Activated naive CD8-positive, alpha-beta T cell treated with anti-CD3 and anti-CD28 coated beads for 36 hours (primary cell): ENCODE measurements around the gene POLR3H. TPM values are rescaled to one million over a fixed set of nuclear protein-coding genes. Genes with fewer than 3 reads are reported as not detected.

ENCODE experiments used
- DNase-seq: peaks from one replicate; pipeline ENCODE4 v3.0.0; 2021
- H3K27ac Mint-ChIP-seq: one replicate; pipeline ENCODE4 v1.8.0; 2022; ENCODE audit warnings: mild to moderate bottlenecking, moderate library complexity, mixed read lengths
- H3K27me3 Mint-ChIP-seq: one replicate; pipeline ENCODE4 v1.8.0; 2022; ENCODE audit warnings: mild to moderate bottlenecking, mixed read lengths
- H3K36me3 Mint-ChIP-seq: one replicate; pipeline ENCODE4 v1.8.0; 2021; ENCODE audit warnings: mild to moderate bottlenecking, mixed read lengths
- H3K4me1 Mint-ChIP-seq: one replicate; pipeline ENCODE4 v1.8.0; 2021; ENCODE audit warnings: mixed read lengths
- H3K4me3 Mint-ChIP-seq: one replicate; pipeline ENCODE4 v1.8.0; 2022; ENCODE audit warnings: mild to moderate bottlenecking, moderate library complexity, mixed read lengths
- H3K9me3 Mint-ChIP-seq: one replicate; pipeline ENCODE4 v1.8.0; 2022; ENCODE audit warnings: mixed read lengths
- total RNA-seq, 2 experiments: library from RNA; stranded (reverse); gene quantifications; one replicate each; pipeline ENCODE4 v1.2.3, GENCODE V29; 2021

The POLR3H gene
- total RNA-seq, 2 experiments from 2014 or later: 69.2 to 70.1 TPM

- DNase-seq: peak; percentile 65
- H3K4me3 Mint-ChIP-seq: no peak overlapping the region
- H3K4me1 Mint-ChIP-seq: peaks cover 8% of the 10 kb centered on the region
- no peaks in the 10 kb centered on the region for H3K27me3 Mint-ChIP-seq
- no peaks in the 10 kb centered on the region for H3K9me3 Mint-ChIP-seq
- H3K27ac Mint-ChIP-seq: peak overlapping the region; percentile 51
- peaks cover 19% of the 10 kb centered on the region for H3K36me3 Mint-ChIP-seq
Observed at GRCh38 chr22:41532908-41533825, 11.1 kb downstream of the POLR3H start.

DNA sequence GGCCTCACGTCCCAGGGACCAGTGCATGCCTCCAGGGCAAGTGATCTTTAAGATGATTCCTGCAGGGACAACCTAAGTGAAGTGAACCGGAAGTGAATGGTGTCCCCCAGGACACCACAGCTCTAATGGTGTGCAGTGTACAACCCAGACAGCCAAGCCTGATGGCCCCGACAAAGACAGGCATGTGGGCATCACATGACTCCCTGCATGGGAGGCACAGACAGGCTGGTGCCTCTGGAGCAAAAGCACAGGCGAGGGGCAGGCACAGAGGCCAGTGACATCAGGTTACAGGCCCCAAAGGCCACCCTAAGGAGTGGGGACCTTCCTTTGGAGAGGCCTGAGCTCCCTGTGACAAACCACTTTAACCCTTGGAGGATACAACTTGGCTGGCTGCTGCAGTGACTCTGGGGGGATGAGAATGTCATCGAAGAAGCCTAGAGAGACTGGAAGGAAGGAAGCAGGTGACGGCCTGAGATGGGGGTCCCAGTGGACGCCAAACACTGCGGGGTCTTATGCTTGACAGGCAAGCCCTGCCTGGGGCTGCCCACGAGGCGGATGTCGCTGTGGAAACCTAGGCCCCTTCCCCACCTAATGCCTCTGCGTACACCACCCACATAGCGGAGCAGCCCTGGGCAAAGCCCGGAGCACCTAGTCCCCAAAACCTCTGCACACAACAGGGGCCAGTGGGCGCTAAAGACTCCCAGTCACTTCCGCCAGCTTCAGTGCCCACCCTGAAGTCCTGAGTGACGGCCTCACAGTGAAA is 12.4 kb downstream of the POLR3H start:
- no peak overlapping the region for H3K4me3 Mint-ChIP-seq
- H3K27ac Mint-ChIP-seq: no peak overlapping the region
- H3K36me3 Mint-ChIP-seq: peaks cover 17% of the 10 kb centered on the region
- H3K27me3 Mint-ChIP-seq: no peaks in the 10 kb centered on the region
- H3K4me1 Mint-ChIP-seq: peaks cover 6% of the 10 kb centered on the region
- no peak for DNase-seq
- H3K9me3 Mint-ChIP-seq: no peaks in the 10 kb centered on the region

- peaks cover 8% of the 10 kb centered on the region for H3K4me1 Mint-ChIP-seq
- no peaks in the 10 kb centered on the region for H3K9me3 Mint-ChIP-seq
- H3K36me3 Mint-ChIP-seq: peaks cover 17% of the 10 kb centered on the region
- peak overlapping the region; percentile 42 for H3K27ac Mint-ChIP-seq
- no peak for DNase-seq
- H3K4me3 Mint-ChIP-seq: no peak overlapping the region
- H3K27me3 Mint-ChIP-seq: no peaks in the 10 kb centered on the region
Observed at GRCh38 chr22:41530890-41531714, 13.2 kb downstream of the POLR3H start.

DNA sequence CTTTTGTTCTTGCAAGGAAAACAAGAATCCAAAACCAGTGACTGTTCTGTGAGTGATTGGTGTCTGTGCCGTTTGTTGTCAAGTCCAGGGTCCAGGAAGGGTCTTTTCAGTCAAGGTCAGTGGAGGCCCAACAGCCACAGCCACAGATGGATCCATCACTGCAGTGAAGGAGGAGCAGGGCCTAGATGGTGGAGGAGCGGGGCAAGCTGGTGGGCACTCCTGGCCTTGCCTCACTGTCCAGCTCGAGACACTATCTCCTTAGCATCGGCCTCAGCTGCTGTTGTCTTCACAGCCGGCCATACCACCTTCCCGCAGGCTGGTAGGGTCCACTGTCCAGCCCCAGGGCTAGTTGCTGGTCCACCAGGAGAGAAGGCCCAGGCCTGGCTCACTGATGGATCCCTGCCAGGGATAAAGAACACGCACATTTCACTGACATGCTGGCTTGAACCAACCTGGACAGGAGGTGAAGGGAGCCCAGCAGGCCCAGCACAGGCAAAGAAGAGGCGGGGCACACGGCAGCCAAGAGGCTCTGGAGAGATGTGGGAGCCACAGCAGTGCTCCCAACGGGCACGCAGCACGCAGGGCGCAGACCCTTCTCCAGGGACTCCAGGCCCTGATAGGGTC is 15.2 kb downstream of the POLR3H start:
- Mint-ChIP-seq H3K27ac (peak overlapping the region; percentile 21), H3K4me1 (peaks cover 11% of the 10 kb centered on the region), H3K27me3 (no peaks in the 10 kb centered on the region), H3K4me3 (no peak overlapping the region), H3K9me3 (no peaks in the 10 kb centered on the region), H3K36me3 (peaks cover 13% of the 10 kb centered on the region)
- DNase-seq: no peak

GRCh38 chr22:41528132-41528766 is 16.0 kb downstream of the POLR3H start:
- Mint-ChIP-seq H3K27me3 (no peaks in the 10 kb centered on the region), H3K9me3 (no peaks in the 10 kb centered on the region), H3K4me3 (no peak overlapping the region), H3K36me3 (peaks cover 13% of the 10 kb centered on the region), H3K4me1 (peaks cover 12% of the 10 kb centered on the region), H3K27ac (peak overlapping the region; percentile 21)
- DNase-seq: no peak

- no peaks in the 10 kb centered on the region for H3K27me3 Mint-ChIP-seq
- no peak overlapping the region for H3K4me3 Mint-ChIP-seq
- peaks cover 12% of the 10 kb centered on the region for H3K36me3 Mint-ChIP-seq
- no peaks in the 10 kb centered on the region for H3K9me3 Mint-ChIP-seq
- peak overlapping the region; percentile 54 for H3K27ac Mint-ChIP-seq
- H3K4me1 Mint-ChIP-seq: peaks cover 14% of the 10 kb centered on the region
- peak; percentile 56 for DNase-seq
Observed at GRCh38 chr22:41526830-41527799, 17.2 kb downstream of the POLR3H start.

DNA sequence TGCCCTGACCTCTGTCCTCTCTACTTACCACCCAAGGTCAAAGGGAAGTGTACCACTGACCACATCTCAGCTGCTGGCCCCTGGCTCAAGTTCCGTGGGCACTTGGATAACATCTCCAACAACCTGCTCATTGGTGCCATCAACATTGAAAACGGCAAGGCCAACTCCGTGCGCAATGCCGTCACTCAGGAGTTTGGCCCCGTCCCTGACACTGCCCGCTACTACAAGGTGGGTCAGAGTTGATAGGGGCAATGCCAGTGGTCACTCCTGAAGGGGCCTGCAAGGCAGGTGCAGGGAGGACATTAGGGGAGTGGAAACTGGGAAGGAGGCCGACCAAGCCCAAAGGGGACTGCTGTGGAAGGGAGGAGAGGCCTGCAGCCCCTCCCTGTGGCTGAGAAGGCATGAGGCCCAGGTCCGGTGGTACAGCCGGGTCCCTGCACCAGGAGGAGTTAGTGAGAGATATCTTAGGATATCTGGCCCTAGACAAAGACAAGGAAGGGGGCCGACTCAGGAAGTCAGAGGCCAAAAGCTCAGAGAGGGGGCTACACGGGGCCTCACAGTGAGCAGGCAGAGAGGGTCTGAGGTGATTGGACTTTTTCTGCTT is 17.9 kb downstream of the POLR3H start:
- Mint-ChIP-seq H3K9me3 (no peaks in the 10 kb centered on the region), H3K4me1 (peaks cover 14% of the 10 kb centered on the region), H3K4me3 (no peak overlapping the region), H3K27ac (peak overlapping the region; percentile 54), H3K27me3 (no peaks in the 10 kb centered on the region), H3K36me3 (peaks cover 12% of the 10 kb centered on the region)
- DNase-seq: no peak

- H3K27me3 Mint-ChIP-seq: no peaks in the 10 kb centered on the region
- peak overlapping the region; percentile 81 for H3K27ac Mint-ChIP-seq
- peaks cover 14% of the 10 kb centered on the region for H3K4me1 Mint-ChIP-seq
- no peak for DNase-seq
- H3K36me3 Mint-ChIP-seq: peaks cover 9% of the 10 kb centered on the region
- no peak overlapping the region for H3K4me3 Mint-ChIP-seq
- no peaks in the 10 kb centered on the region for H3K9me3 Mint-ChIP-seq
Observed at GRCh38 chr22:41525450-41526225, 18.6 kb downstream of the POLR3H start.

DNA sequence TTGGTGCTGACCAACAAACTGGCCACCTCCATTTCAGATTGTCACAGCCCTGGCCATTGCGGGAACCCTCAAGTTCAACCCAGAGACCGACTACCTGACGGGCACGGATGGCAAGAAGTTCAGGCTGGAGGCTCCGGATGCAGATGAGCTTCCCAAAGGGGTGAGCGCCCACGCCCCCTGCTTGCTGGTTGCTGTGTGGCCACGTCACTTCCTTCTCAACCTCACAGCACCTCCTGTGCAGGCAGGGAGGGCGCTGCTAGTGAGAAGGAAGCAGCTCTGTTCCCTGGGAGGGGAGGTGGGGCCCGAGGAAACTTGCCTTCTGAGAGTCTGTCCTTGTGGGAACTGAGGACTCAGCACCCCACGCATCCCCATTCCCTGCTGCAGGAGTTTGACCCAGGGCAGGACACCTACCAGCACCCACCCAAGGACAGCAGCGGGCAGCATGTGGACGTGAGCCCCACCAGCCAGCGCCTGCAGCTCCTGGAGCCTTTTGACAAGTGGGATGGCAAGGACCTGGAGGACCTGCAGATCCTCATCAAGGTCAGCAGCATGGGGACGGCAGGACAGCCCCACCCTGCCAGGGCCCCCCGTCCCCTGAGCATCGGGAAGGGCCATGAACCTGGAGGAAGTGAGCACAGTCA is 19.3 kb downstream of the POLR3H start:
- peak; percentile 69 for DNase-seq
- H3K4me3 Mint-ChIP-seq: no peak overlapping the region

GRCh38 chr22:41524251-41524661 is 20.0 kb downstream of the POLR3H start:
- Mint-ChIP-seq H3K4me3 (no peak overlapping the region), H3K4me1 (peaks cover 14% of the 10 kb centered on the region), H3K36me3 (peaks cover 9% of the 10 kb centered on the region), H3K9me3 (no peaks in the 10 kb centered on the region), H3K27ac (peak overlapping the region; percentile 81), H3K27me3 (no peaks in the 10 kb centered on the region)
- DNase-seq: no peak

More for the DNA sequence above, 19.3 kb downstream of the POLR3H start:
- peaks cover 14% of the 10 kb centered on the region for H3K4me1 Mint-ChIP-seq
- H3K27me3 Mint-ChIP-seq: no peaks in the 10 kb centered on the region
- H3K9me3 Mint-ChIP-seq: no peaks in the 10 kb centered on the region
- peak overlapping the region; percentile 81 for H3K27ac Mint-ChIP-seq
- peaks cover 9% of the 10 kb centered on the region for H3K36me3 Mint-ChIP-seq

- no peaks in the 10 kb centered on the region for H3K9me3 Mint-ChIP-seq
- peak overlapping the region; percentile 18 for H3K4me3 Mint-ChIP-seq
- DNase-seq: no peak
- peaks cover 12% of the 10 kb centered on the region for H3K4me1 Mint-ChIP-seq
- H3K36me3 Mint-ChIP-seq: peaks cover 6% of the 10 kb centered on the region
- peak overlapping the region; percentile 81 for H3K27ac Mint-ChIP-seq
- no peaks in the 10 kb centered on the region for H3K27me3 Mint-ChIP-seq
Observed at GRCh38 chr22:41523464-41524221, 20.6 kb downstream of the POLR3H start.
